Liver (tissue), 3 donors: ENCODE results near the gene POLG.

ENCODE experiments used
- GABPA ChIP-seq, 2 donors: IDR thresholded peaks in 1 of 2; conservative IDR thresholded peaks in 1 of 2; 2 replicates each; pipeline ENCODE4 v1.6.1; 2016; ENCODE audit warnings: antibody characterized with exemption in 2 of 2, mild to moderate bottlenecking in 1 of 2, moderate library complexity in 1 of 2
- JUND ChIP-seq, 2 donors: IDR thresholded peaks; 2 replicates each; pipeline ENCODE4 v1.6.1; 2016; ENCODE audit warnings: antibody characterized with exemption in 2 of 2
- REST ChIP-seq: IDR thresholded peaks from 2 replicates; pipeline ENCODE4 v1.6.1; 2016; ENCODE audit warnings: antibody characterized with exemption, mild to moderate bottlenecking
- TF ChIP-seq, protein P1 (sequence below): fragments of 150-350 bp; IDR thresholded peaks from 2 replicates; pipeline ENCODE4 v1.5.1; 2017; ENCODE audit warnings: improper control_type of control experiment, low read depth, low read length; ENCODE audit not compliant: missing input control
- TF ChIP-seq, protein P2 (sequence below): IDR thresholded peaks from 2 replicates; pipeline ENCODE4 v1.6.1; 2016; ENCODE audit warnings: antibody characterized with exemption
- donor health status: healthy.
- donor health status: healthy.

GRCh38 chr15:89370120-89370977 lies 35.7 kb upstream of the POLG start:
- TF ChIP-seq REST (no peak), GABPA (IDR thresholded peaks at IDR 0.05 in 1 of 2, conservative IDR thresholded peaks at IDR 0.05 in 1 of 2) (no peak), JUND (IDR thresholded peaks at IDR 0.05) (no peak)
- TF ChIP-seq, protein P1, sequence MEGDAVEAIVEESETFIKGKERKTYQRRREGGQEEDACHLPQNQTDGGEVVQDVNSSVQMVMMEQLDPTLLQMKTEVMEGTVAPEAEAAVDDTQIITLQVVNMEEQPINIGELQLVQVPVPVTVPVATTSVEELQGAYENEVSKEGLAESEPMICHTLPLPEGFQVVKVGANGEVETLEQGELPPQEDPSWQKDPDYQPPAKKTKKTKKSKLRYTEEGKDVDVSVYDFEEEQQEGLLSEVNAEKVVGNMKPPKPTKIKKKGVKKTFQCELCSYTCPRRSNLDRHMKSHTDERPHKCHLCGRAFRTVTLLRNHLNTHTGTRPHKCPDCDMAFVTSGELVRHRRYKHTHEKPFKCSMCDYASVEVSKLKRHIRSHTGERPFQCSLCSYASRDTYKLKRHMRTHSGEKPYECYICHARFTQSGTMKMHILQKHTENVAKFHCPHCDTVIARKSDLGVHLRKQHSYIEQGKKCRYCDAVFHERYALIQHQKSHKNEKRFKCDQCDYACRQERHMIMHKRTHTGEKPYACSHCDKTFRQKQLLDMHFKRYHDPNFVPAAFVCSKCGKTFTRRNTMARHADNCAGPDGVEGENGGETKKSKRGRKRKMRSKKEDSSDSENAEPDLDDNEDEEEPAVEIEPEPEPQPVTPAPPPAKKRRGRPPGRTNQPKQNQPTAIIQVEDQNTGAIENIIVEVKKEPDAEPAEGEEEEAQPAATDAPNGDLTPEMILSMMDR, result no peak
- TF ChIP-seq, protein P2, sequence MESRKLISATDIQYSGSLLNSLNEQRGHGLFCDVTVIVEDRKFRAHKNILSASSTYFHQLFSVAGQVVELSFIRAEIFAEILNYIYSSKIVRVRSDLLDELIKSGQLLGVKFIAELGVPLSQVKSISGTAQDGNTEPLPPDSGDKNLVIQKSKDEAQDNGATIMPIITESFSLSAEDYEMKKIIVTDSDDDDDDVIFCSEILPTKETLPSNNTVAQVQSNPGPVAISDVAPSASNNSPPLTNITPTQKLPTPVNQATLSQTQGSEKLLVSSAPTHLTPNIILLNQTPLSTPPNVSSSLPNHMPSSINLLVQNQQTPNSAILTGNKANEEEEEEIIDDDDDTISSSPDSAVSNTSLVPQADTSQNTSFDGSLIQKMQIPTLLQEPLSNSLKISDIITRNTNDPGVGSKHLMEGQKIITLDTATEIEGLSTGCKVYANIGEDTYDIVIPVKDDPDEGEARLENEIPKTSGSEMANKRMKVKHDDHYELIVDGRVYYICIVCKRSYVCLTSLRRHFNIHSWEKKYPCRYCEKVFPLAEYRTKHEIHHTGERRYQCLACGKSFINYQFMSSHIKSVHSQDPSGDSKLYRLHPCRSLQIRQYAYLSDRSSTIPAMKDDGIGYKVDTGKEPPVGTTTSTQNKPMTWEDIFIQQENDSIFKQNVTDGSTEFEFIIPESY, result no peak
